Loucy (cell line): ENCODE results near the gene UBE2L3.

Experiments used
- EZH2phosphoT487 ChIP-seq: fragments of 200-600 bp; IDR thresholded peaks from 2 replicates; pipeline ENCODE4 v1.6.1; 2018; ENCODE audit warnings: antibody characterized with exemption, mild to moderate bottlenecking, moderate library complexity, borderline replicate concordance
- TF ChIP-seq, protein P1 (sequence below): fragments of 200-600 bp; sonication (generic); conservative IDR thresholded peaks from 2 replicates; pipeline ENCODE4 v1.5.1; 2014; ENCODE audit warnings: mild to moderate bottlenecking, antibody characterized with exemption, low read length

DNA sequence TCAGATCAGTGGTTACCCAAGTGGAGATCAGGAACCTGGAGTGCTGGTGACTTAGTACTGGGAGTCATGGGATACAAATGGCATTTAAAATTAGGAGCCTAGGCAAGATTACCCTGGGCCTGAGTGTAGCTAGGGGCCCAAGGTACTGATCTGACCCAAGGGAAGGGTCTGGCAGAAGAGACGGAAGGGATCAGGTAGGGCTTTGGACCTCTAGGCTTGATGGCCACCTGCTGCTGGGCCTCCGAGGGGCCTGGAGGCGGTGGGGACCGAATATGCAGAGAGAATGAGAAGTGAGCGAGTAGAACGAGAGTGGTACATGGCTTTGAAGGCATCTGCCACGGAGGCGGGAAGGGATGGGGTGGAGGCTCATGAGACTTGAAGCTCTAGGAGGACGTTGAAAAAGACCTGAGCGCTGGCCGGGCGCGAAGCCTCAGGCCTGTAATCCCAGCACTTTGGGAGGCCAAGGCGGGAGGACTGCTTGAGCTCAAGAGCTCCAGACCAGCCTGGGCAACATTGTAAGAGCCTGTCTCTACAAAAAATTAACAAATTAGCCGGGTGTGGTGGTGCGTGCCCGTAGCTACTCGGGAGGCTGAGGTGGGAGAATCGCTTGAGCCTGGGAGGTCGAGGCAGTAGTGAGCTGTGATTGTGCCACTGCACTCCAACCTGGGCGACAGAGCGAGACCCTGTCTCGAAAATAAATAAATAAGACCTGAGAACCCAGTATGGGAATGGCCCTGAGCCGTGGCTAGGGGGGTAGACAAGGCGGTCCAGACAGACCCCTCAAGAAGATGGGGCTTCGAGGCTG, 97.7 kb downstream of the UBE2L3 start:
- TF ChIP-seq, protein P1, sequence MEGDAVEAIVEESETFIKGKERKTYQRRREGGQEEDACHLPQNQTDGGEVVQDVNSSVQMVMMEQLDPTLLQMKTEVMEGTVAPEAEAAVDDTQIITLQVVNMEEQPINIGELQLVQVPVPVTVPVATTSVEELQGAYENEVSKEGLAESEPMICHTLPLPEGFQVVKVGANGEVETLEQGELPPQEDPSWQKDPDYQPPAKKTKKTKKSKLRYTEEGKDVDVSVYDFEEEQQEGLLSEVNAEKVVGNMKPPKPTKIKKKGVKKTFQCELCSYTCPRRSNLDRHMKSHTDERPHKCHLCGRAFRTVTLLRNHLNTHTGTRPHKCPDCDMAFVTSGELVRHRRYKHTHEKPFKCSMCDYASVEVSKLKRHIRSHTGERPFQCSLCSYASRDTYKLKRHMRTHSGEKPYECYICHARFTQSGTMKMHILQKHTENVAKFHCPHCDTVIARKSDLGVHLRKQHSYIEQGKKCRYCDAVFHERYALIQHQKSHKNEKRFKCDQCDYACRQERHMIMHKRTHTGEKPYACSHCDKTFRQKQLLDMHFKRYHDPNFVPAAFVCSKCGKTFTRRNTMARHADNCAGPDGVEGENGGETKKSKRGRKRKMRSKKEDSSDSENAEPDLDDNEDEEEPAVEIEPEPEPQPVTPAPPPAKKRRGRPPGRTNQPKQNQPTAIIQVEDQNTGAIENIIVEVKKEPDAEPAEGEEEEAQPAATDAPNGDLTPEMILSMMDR, result no peak
- TF ChIP-seq EZH2phosphoT487, result no peak
